Transverse colon (tissue), 4 donors: ENCODE measurements around the gene MYH10. TPM values are rescaled to one million over a fixed set of nuclear protein-coding genes. Genes with fewer than 3 reads are reported as not detected.

Experiments used
- DNase-seq: peaks from one replicate; pipeline ENCODE4 v3.0.0-alpha.2; 2019
- H3K27ac ChIP-seq, 4 donors: fragments of 200-600 bp; sonication (generic); 2 replicates each; pipeline ENCODE4 v1.5.1; 2016 to 2018; ENCODE audit warnings: inconsistent platforms in 4 of 4
- H3K27me3 ChIP-seq: fragments of 200-600 bp; sonication (generic); 2 replicates; pipeline ENCODE4 v1.5.1; 2017; ENCODE audit warnings: inconsistent platforms
- H3K36me3 ChIP-seq, 4 donors: fragments of 200-600 bp; sonication (generic); 2 replicates each; pipeline ENCODE4 v1.5.1; 2017 to 2019; ENCODE audit warnings: inconsistent platforms in 4 of 4
- H3K4me1 ChIP-seq, 4 donors: fragments of 200-600 bp; sonication (generic); 2 replicates each; pipeline ENCODE4 v1.5.1; 2017 to 2020; ENCODE audit warnings: inconsistent platforms in 4 of 4
- H3K4me3 ChIP-seq, 4 donors: fragments of 200-600 bp; sonication (generic); 1 replicate in 1 of 4; 2 replicates in 3 of 4; pipeline versions ENCODE4 v1.5.1 to v1.6.1; 2017 to 2019; ENCODE audit warnings: inconsistent platforms in 4 of 4
- H3K9me3 ChIP-seq, 2 donors: fragments of 200-600 bp; sonication (generic); 2 replicates each; pipeline ENCODE4 v1.5.1; 2017 to 2019; ENCODE audit warnings: inconsistent platforms in 2 of 2
- CTCF ChIP-seq, 5 experiments: fragments of 200-600 bp in 3 of 5; fragments of 450-650 bp in 2 of 5; sonication (generic) in 3 of 5; IDR thresholded peaks; 1 replicate in 2 of 5; 2 replicates in 3 of 5; pipeline ENCODE4 v1.5.1; 2016 to 2017; ENCODE audit warnings: antibody characterized with exemption in 5 of 5, inconsistent platforms in 3 of 5, mild to moderate bottlenecking in 2 of 5, moderate library complexity in 1 of 5
- EP300 ChIP-seq: sonication (generic); formaldehyde crosslinking; IDR thresholded peaks from one replicate; pipeline ENCODE4 v1.6.1; 2017; ENCODE audit warnings: antibody characterized with exemption, low read depth
- POLR2A ChIP-seq: fragments of 450-650 bp; IDR thresholded peaks from one replicate; pipeline ENCODE4 v1.6.1; 2016; ENCODE audit warnings: antibody characterized with exemption, mild to moderate bottlenecking, moderate library complexity
- POLR2AphosphoS5 ChIP-seq, 3 donors: sonication (generic); formaldehyde crosslinking; IDR thresholded peaks; one replicate each; pipeline ENCODE4 v1.6.1; 2016; ENCODE audit warnings: antibody characterized with exemption in 3 of 3
- WGBS, 2 donors: methylation state at CpG; one replicate each; pipeline ENCODE4 v1.1.5; 2018; ENCODE audit warnings: low coverage in 1 of 2; 5-methylcytosine and 5-hydroxymethylcytosine counted together
- in situ Hi-C, 4 donors: fragments of 200-750 bp; cut with MboI; loops; one replicate each; pipeline versions ENCODE4 v1.15.0 to v1.15.1; 2017; ENCODE audit warnings: low sequenced_read_pairs in 3 of 4, low pct_ligation_motif_present in 1 of 4, low pct_unique_long_range_greater_than_20kb in 1 of 4
- intact Hi-C: fragments of 100-400 bp; cut with DNase I; formaldehyde crosslinking; loops from one replicate; pipeline ENCODE4 v1.15.1; 2023; ENCODE audit warnings: low total_unique reads
- total RNA-seq, 4 donors: library from RNA; depleted of rRNA; stranded (reverse); fragments of >200 nt; gene quantifications; one replicate each; pipeline ENCODE4 v1.1.0, GENCODE V29; 2016

The MYH10 gene
- total RNA-seq, 4 donors from 2014 or later = 3.7 to 71.2 (median 8.3) TPM

DNA sequence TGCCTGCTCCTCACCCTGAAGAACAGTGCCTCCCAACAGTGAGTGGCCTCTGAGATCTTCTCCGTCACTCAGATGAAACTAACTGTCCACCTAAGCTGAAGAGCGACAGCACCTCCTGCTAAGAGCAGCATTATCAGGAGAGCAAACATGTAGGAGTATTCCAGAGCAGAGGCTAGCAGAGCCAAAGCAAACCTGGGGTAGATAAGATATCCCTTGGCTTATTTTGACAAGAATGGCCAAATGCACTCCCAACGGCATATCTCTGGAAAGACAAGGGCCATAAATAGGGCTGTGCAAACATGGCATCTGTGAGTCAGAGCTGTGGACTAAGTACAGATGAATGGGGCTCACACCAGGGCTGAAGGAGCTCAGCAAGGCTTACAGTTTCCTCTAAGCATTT, 98.5 kb downstream of the MYH10 start:
- no peaks in the 10 kb centered on the region for H3K36me3 ChIP-seq
- no peak overlapping the region for H3K4me3 ChIP-seq
- WGBS, 2 donors = 33% methylated on average over 3 of the region's 3 CpGs; no CpG with 5 or more reads in 1 of the 2 donors
- in situ Hi-C loops (no loop called here), intact Hi-C loops (no loop called here)
- H3K9me3 ChIP-seq = no peaks in the 10 kb centered on the region
- DNase-seq = no peak
- H3K27ac ChIP-seq = no peak overlapping the region
- peaks cover 0 to 2% (median 0%) of the 10 kb centered on the region in 4 donors for H3K4me1 ChIP-seq
- H3K27me3 ChIP-seq = no peaks in the 10 kb centered on the region
- no peak for TF ChIP-seq CTCF (IDR thresholded peaks at IDR 0.05)
- no peak for TF ChIP-seq POLR2A
- TF ChIP-seq POLR2AphosphoS5 (IDR thresholded peaks at IDR 0.05) = no peak
- no peak for TF ChIP-seq EP300

- TF ChIP-seq POLR2A = no peak
- TF ChIP-seq EP300 = no peak
- no peak for TF ChIP-seq CTCF (IDR thresholded peaks at IDR 0.05)
- no peak for TF ChIP-seq POLR2AphosphoS5 (IDR thresholded peaks at IDR 0.05)
- intact Hi-C loops (no loop called here), in situ Hi-C loops (no loop called here)
- 78 to 89% methylated on average over 5 of the region's 5 CpGs for WGBS, 2 donors
- Histone ChIP-seq H3K4me3 (no peak overlapping the region), H3K36me3 (no peaks in the 10 kb centered on the region), H3K27ac (no peak overlapping the region), H3K9me3 (no peaks in the 10 kb centered on the region), H3K4me1 (no peaks in the 10 kb centered on the region), H3K27me3 (no peaks in the 10 kb centered on the region)
- no peak for DNase-seq
Observed at GRCh38 chr17:8522577-8522976, 107.9 kb downstream of the MYH10 start.

DNA sequence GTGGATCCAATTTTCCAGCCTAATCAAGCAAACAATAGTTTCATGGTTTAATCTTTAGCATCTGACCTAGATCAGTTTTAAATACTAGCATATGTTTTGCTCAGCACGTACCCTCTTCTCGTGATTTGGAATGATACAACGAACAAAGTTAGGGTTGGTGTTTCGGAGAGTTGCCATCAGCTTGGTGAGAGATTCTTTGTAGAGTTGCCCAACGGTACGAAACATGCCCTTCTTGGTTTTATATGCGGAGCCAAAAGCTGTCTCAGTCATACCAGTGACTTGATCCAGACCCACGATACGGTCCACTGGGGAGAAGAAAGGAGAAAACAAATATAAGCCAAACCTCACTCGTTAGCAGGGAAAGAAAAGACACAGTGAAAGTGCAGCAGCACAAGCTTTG, 109.5 kb downstream of the MYH10 start:
- 88 to 93% methylated on average over 7 to 10 of the region's 10 CpGs for WGBS, 2 donors
- H3K27me3 ChIP-seq = no peaks in the 10 kb centered on the region
- no peaks in the 10 kb centered on the region for H3K4me1 ChIP-seq
- no peaks in the 10 kb centered on the region for H3K9me3 ChIP-seq
- no peak overlapping the region for H3K27ac ChIP-seq
- intact Hi-C loops (no loop called here), in situ Hi-C loops (no loop called here)
- TF ChIP-seq POLR2AphosphoS5 (IDR thresholded peaks at IDR 0.05) (no peak), CTCF (IDR thresholded peaks at IDR 0.05) (no peak), POLR2A (no peak), EP300 (no peak)
- H3K4me3 ChIP-seq = no peak overlapping the region
- no peaks in the 10 kb centered on the region for H3K36me3 ChIP-seq
- no peak for DNase-seq

GRCh38 chr17:8518850-8519249, 111.7 kb downstream of the MYH10 start:
- H3K27me3 ChIP-seq = no peaks in the 10 kb centered on the region
- intact Hi-C loops (no loop called here), in situ Hi-C loops (no loop called here)
- no peaks in the 10 kb centered on the region for H3K9me3 ChIP-seq
- TF ChIP-seq EP300 (no peak), POLR2A (no peak), CTCF (IDR thresholded peaks at IDR 0.05) (no peak), POLR2AphosphoS5 (IDR thresholded peaks at IDR 0.05) (no peak)
- H3K4me3 ChIP-seq = no peak overlapping the region
- no peak overlapping the region for H3K27ac ChIP-seq
- no peaks in the 10 kb centered on the region for H3K4me1 ChIP-seq
- DNase-seq = no peak
- WGBS, 2 donors = 54 to 57% methylated on average over 2 of the region's 2 CpGs
- no peaks in the 10 kb centered on the region for H3K36me3 ChIP-seq
